Measurements from ENCODE around the gene LY6G5B. TPM values are rescaled to one million over a fixed set of nuclear protein-coding genes. Genes with fewer than 3 reads are reported as not detected.

The LY6G5B gene
- total RNA-seq, 1 donor from 2014 or later = 2.6 TPM

- DNase-seq (ENCODE audit: low read depth) = no peak
Measured at GRCh38 chr6:31713991-31714684, 44.4 kb downstream of the LY6G5B start.

DNA sequence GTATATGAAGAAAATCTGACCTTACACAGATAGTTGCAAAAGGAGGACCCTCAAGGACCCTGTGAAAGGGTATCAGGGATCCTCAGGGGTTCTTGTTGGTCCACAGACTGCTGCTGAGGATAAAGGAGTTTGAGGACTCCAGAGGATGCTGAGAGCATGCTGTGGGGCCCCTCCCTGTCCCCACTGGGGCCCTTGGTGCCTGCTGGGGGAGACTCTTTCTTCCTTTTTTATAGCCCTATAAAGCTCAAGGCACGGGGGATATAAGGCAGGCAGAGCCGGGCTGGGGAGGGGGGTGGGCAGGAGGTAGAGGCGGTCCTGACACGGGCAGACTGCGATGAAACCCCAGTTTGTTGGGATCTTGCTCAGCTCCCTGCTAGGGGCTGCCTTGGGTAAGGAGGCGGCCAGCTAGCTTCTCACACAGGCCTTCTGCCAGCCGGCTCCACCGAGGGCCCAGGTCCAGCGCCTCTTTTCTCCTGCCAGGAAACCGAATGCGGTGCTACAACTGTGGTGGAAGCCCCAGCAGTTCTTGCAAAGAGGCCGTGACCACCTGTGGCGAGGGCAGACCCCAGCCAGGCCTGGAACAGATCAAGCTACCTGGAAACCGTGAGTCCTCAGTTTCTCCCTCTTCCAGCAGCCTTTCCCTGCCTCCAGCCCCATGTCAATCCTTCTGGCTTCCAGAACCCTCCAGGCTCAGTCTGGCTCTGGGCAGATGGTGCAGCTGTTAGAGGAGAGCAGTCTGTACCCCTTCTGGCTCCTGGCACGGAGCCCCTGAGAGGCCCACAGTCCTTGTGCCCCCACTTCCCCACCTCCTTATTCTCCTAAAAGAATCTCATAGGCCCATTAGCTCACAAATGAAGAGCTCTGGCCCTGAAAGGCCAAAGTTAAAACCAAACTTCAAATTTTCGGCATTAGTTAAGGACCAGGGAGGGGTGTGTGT, 45.5 kb downstream of the LY6G5B start, which contains the start of gene LY6G6D:
Gene LY6G6D, plus strand, starts transcription at position 327 of the 937 bp plus-strand sequence. Its CDS starts 8 bp downstream, at position 335.
- DNase-seq (ENCODE audit: low read depth) = no peak

DNA sequence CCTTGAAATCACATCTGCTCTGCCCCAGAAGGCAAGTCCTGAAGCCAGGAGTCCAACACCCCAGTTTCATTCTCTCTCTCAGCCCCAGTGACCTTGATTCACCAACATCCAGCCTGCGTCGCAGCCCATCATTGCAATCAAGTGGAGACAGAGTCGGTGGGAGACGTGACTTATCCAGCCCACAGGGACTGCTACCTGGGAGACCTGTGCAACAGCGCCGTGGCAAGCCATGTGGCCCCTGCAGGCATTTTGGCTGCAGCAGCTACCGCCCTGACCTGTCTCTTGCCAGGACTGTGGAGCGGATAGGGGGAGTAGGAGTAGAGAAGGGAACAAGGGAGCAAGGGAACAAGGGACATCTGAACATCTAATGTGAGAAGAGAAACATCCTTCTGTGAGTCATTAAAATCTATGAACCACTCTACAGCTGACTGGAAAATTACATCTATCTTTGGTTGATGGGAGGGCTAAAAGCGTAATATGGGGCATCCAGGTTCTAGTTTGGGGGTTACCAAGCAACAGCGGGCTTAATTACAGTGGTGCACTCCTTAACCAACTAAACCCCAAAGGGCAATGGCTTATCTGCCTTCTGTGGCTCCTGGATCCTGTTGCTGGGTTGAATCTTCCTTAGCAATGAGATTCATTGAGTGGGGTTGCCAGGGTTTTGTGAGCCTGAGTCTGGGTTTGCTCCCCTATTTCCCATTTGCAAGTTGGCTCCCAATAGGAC, 47.9 kb downstream of the LY6G5B start:
- DNase-seq (ENCODE audit: low read depth) = no peak

DNA sequence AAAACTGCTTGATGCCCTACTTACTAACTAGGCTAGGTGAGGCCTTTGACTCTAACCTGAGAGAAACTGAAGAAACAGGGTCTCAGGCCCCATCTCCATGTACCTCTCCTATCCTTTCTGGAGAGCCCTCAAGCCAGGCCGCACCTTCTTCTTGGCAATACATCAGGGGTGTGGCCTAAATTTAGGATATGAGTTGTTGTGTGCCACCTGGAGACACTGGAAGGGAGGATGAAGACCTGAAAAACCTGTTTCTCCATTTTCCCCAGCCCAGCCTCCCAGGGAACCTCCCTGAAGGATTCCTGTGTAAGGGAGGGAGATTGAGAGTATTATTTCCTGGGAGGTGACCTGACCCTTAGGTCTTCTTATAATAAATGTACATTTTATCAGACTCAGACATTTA, 48.5 kb downstream of the LY6G5B start:
- no peak for DNase-seq (ENCODE audit: low read depth)

DNA sequence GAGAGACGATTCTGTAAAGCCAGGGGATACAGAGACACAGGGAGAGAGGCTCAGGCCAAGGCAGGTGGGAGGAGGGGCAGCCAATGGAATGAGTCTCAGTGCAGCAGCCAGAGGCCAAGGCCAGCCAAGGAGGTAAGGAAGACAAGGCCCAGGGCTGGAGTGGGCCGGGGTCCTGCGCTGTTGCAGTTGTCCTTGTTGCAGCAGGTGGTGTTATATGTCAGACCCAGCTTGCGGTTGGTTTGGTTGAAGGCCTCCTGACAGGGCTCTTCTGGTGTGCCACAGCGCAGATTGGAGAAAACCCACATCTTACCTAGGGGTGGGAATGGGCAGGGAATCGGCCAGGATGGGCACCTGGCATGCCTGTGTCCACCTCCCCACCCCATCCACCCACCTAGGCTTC, 49.2 kb downstream of the LY6G5B start:
- DNase-seq (ENCODE audit: low read depth) = no peak

DNA sequence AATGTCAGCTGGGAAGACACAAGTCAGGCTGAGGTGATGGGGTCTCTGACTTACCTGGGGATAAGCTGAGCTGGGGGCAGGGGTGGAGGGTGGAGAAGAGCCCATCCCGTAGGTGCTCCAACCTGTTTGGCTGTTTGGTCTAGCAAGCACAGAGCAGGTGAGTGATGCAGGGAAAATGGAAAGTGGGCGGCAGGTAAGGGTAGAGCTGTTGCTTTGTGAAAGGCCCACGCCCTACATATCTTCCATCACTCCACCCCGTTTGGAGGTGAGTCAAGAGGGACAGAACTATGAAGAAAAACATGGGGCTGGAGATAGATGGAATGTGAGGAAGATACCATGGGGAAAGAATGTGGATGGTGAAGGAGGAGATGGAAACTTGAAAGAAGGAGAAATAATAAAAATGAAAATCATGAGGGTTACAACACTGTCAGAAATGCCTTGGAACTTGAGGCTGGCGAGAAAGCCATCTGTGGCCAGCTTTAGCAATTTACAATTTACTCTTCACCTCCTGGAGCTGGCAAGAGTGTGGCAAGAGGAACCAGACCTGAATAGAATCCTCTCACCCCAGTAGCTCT, 50.5 kb downstream of the LY6G5B start:
- no peak for DNase-seq (ENCODE audit: low read depth)

DNA sequence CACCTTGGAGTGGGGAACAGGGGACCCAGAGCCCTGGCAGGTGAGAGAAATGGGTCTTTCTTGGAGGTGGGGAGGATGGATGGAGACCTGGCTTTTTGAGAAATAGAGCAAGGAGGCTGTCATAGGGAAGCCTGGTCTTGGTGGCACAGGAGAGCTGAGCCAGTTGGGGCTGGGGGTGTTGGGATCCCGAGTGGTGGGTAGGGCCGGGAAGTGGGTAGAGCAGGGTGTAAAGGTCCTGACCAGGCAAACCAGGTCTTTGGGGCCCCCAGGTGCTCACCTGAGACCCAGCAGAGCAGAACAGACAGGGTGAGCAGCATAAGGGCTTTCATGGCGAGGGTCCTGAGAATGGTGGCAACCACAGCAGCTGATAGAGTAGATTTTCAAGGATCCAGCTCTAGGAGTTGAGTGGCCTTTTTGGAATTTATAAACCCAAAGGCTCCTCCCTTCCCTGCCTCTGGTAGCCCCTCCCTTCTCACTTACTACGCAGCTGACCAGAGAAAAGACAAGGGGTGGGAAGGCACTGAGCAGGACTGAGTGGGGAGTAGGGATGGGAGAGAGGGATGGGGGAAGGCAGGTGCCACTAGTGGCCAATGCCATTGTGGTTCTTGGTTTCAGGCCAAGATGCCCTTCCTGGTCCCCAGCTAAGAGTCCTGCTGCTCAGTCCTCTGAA, 51.7 kb downstream of the LY6G5B start, which contains the start of gene LY6G6C:
Gene LY6G6C, minus strand, starts transcription at position 396 of the 670 bp plus-strand sequence. Its CDS starts 67 bp downstream, at position 329.
- no peak for DNase-seq (ENCODE audit: low read depth)

GRCh38 chr6:31722173-31722572, 52.4 kb downstream of the LY6G5B start:
- no peak for DNase-seq (ENCODE audit: low read depth)

Other genes starting within 250 kb of the LY6G5B start
- gene MICB, start 171.8 kb upstream of the LY6G5B start, total RNA-seq = 5.3 and 17.5 TPM in 2 replicates
- gene MCCD1, start 141.0 kb upstream of the LY6G5B start, total RNA-seq = 0.15 TPM in 1 of 2 replicates, not detected in the other
- gene DDX39B, start 128.0 kb upstream of the LY6G5B start, total RNA-seq = 234 and 346 TPM in 2 replicates
- 1.0 TPM in 1 of 2 replicates, not detected in the other for gene ATP6V1G2, start 123.4 kb upstream of the LY6G5B start, total RNA-seq
- gene NFKBIL1, start 122.4 kb upstream of the LY6G5B start, total RNA-seq = 17.6 and 30.0 TPM in 2 replicates
- not detected in 2 replicates for gene LTA, start 97.7 kb upstream of the LY6G5B start, total RNA-seq
- 2.4 and 7.8 TPM in 2 replicates for gene TNF, start 94.4 kb upstream of the LY6G5B start, total RNA-seq
- 7.0 and 35.1 TPM in 2 replicates for gene LTB, start 87.6 kb upstream of the LY6G5B start, total RNA-seq
- not detected in 2 replicates for gene LST1, start 83.7 kb upstream of the LY6G5B start, total RNA-seq
- not detected in 2 replicates for gene NCR3, start 77.0 kb upstream of the LY6G5B start, total RNA-seq
- gene AIF1, start 54.7 kb upstream of the LY6G5B start, total RNA-seq = not detected in 2 replicates
- 13.9 and 90.6 TPM in 2 replicates for gene PRRC2A, start 49.3 kb upstream of the LY6G5B start, total RNA-seq
- gene BAG6, start 17.3 kb upstream of the LY6G5B start, total RNA-seq = 130 and 241 TPM in 2 replicates
- gene APOM, start 14.1 kb upstream of the LY6G5B start, total RNA-seq = 0.69 and 0.80 TPM in 2 replicates
- 28.6 and 32.0 TPM in 2 replicates for gene C6orf47, start 9.2 kb upstream of the LY6G5B start, total RNA-seq
- 9.1 and 16.0 TPM in 2 replicates for gene GPANK1, start 5.0 kb upstream of the LY6G5B start, total RNA-seq
- 116 and 121 TPM in 2 replicates for gene CSNK2B, start 3.9 kb upstream of the LY6G5B start, total RNA-seq
- gene LY6G5C, start 11.1 kb downstream of the LY6G5B start, total RNA-seq = 0.40 TPM in 1 of 2 replicates, not detected in the other
- gene ABHD16A, start 33.3 kb downstream of the LY6G5B start, total RNA-seq = 54.7 and 56.6 TPM in 2 replicates
- gene LY6G6F, start 36.9 kb downstream of the LY6G5B start, total RNA-seq = not detected in 2 replicates
- gene LY6G6D, start 45.4 kb downstream of the LY6G5B start, total RNA-seq = not detected in 2 replicates
- gene LY6G6C, start 51.8 kb downstream of the LY6G5B start, total RNA-seq = not detected in 2 replicates
- gene MPIG6B, start 53.4 kb downstream of the LY6G5B start, total RNA-seq = not detected in 2 replicates
- gene DDAH2, start 59.3 kb downstream of the LY6G5B start, total RNA-seq = 101 and 121 TPM in 2 replicates
- 345 and 2,008 TPM in 2 replicates for gene CLIC1, start 66.6 kb downstream of the LY6G5B start, total RNA-seq
- gene MSH5, start 70.0 kb downstream of the LY6G5B start, total RNA-seq = 4.4 and 6.6 TPM in 2 replicates
- 0.50 and 0.69 TPM in 2 replicates for gene SAPCD1, start 92.7 kb downstream of the LY6G5B start, total RNA-seq
- 2.6 and 8.5 TPM in 2 replicates for gene VWA7, start 107.4 kb downstream of the LY6G5B start, total RNA-seq
- 67.4 and 103 TPM in 2 replicates for gene VARS1, start 125.8 kb downstream of the LY6G5B start, total RNA-seq
- gene LSM2, start 137.0 kb downstream of the LY6G5B start, total RNA-seq = 16.6 and 46.9 TPM in 2 replicates
- gene HSPA1L, start 145.3 kb downstream of the LY6G5B start, total RNA-seq = 0.87 and 2.0 TPM in 2 replicates
- gene HSPA1A, start 145.6 kb downstream of the LY6G5B start, total RNA-seq = 178 and 296 TPM in 2 replicates
- gene HSPA1B, start 157.8 kb downstream of the LY6G5B start, total RNA-seq = 197 and 264 TPM in 2 replicates
- 104 and 112 TPM in 2 replicates for gene NEU1, start 192.8 kb downstream of the LY6G5B start, total RNA-seq
- 1.1 and 26.6 TPM in 2 replicates for gene SLC44A4, start 209.0 kb downstream of the LY6G5B start, total RNA-seq
- 37.7 and 72.3 TPM in 2 replicates for gene EHMT2, start 227.7 kb downstream of the LY6G5B start, total RNA-seq
- gene ZBTB12, start 232.1 kb downstream of the LY6G5B start, total RNA-seq = 0.69 and 5.9 TPM in 2 replicates